Left colon (tissue), 2 donors: ENCODE results near the gene PLK2. TPM values are rescaled to one million over a fixed set of nuclear protein-coding genes. Genes with fewer than 3 reads are reported as not detected.

ENCODE experiments used
- ATAC-seq: fragments of 200-7000 bp; cut with Tn5 transposase; one replicate; pipeline ENCODE4 v1.9.1; 2020; ENCODE audit warnings: mild to moderate bottlenecking, moderate library complexity
- DNase-seq, 2 donors: peaks; one replicate each; pipeline ENCODE4 v3.0.0-alpha.2; 2020
- intact Hi-C, 2 donors: fragments of 100-400 bp; cut with DNase I in 1 of 2; cut with micrococcal nuclease in 1 of 2; formaldehyde crosslinking; loops; one replicate each; pipeline versions ENCODE4 v1.11.2 to v1.14.0; 2022; cut with DNase I, micrococcal nuclease
- long read RNA-seq: library from polyadenylated mRNA; unstranded; transcript quantifications from one replicate; pipeline ENCODE4 v2.0.0, GENCODE V29; 2021
- total RNA-seq, 2 donors: library from RNA; stranded (reverse); fragmentation: NEBNext Ultra II Directional; extraction: Animal tissue kit (Norgen Biotek cat#: 25700); gene quantifications; one replicate each; pipeline ENCODE4 v1.2.1, GENCODE V29; 2021
- donor health status: DM: no; HTN: no; CAD: no.
- donor health status: DM: yes; HTN: yes; CAD: no.

PLK2 gene
- 10 to 100 TPM; 13.7 to 25.8 TPM for total RNA-seq
- long read RNA-seq, transcript PLK2-201 (14 exons, 2,960 nt) = major isoform, 37 of 39 reads
- long read RNA-seq, partial matches to known transcripts = 0 of 39 reads
- long read RNA-seq, other reads (novel, unspliced or antisense) = 2 of 39 reads

GRCh38 chr5:58460002-58460731 is at the start of gene PLK2:
Gene PLK2 (minus strand): TSS chr5:58460086. CDS start chr5:58459959, 127 bp downstream.
- peak; percentile 81 for ATAC-seq
- DNase-seq = peak; percentile 90 to 97
- intact Hi-C loops = loop anchor here (2.0 to 10.0 kb wide), 3 partner anchors 573 to 685 kb away; no protein-coding TSS in a partner anchor

- intact Hi-C loops = no loop called here
- DNase-seq (no peak), ATAC-seq (no peak)
Measured at GRCh38 chr5:58507715-58508114, 47.8 kb upstream of the PLK2 start.

GRCh38 chr5:58505971-58506640 is 46.2 kb upstream of the PLK2 start:
- no peak for DNase-seq
- ATAC-seq = no peak
- intact Hi-C loops = no loop called here

- intact Hi-C loops = no loop called here
- DNase-seq = no peak
- no peak for ATAC-seq
Measured at GRCh38 chr5:58505502-58505901, 45.6 kb upstream of the PLK2 start.

GRCh38 chr5:58504766-58505165 is 44.9 kb upstream of the PLK2 start:
- no peak for ATAC-seq
- no peak for DNase-seq
- intact Hi-C loops = no loop called here

- intact Hi-C loops = no loop called here
- ATAC-seq (no peak), DNase-seq (no peak)
Measured at GRCh38 chr5:58503390-58504046, 43.6 kb upstream of the PLK2 start.

- DNase-seq (no peak), ATAC-seq (no peak)
- intact Hi-C loops = no loop called here
Measured at GRCh38 chr5:58501778-58502417, 42.0 kb upstream of the PLK2 start.

- intact Hi-C loops = loop anchor here in 1 of 2 donors (5.0 kb wide), 1 partner anchor 352 kb away; no protein-coding TSS in a partner anchor
- DNase-seq = no peak
- no peak for ATAC-seq
Measured at GRCh38 chr5:58499941-58500340, 40.1 kb upstream of the PLK2 start.

- intact Hi-C loops = loop anchor here in 1 of 2 donors (5.0 kb wide), 1 partner anchor 353 kb away; no protein-coding TSS in a partner anchor
- ATAC-seq = no peak
- no peak for DNase-seq
Measured at GRCh38 chr5:58499231-58499630, 39.3 kb upstream of the PLK2 start.

- intact Hi-C loops = loop anchor here in 1 of 2 donors (5.0 kb wide), 1 partner anchor 354 kb away; no protein-coding TSS in a partner anchor
- DNase-seq (peak in 1 of 2 donors; percentile 35), ATAC-seq (peak; percentile 42)
Measured at GRCh38 chr5:58498340-58498942, 38.6 kb upstream of the PLK2 start.

- no peak for ATAC-seq
- intact Hi-C loops = loop anchor here in 1 of 2 donors (5.0 kb wide), 1 partner anchor 354 kb away; no protein-coding TSS in a partner anchor
Measured at GRCh38 chr5:58497921-58498320, 38.0 kb upstream of the PLK2 start.

GRCh38 chr5:58497386-58497785 is 37.5 kb upstream of the PLK2 start:
- ATAC-seq (no peak), DNase-seq (no peak)
- intact Hi-C loops = loop anchor here in 1 of 2 donors (5.0 kb wide), 1 partner anchor 355 kb away; no protein-coding TSS in a partner anchor

More at GRCh38 chr5:58497921-58498320, 38.0 kb upstream of the PLK2 start:
- DNase-seq = no peak

GRCh38 chr5:58496488-58496887 is 36.6 kb upstream of the PLK2 start:
- ATAC-seq (no peak), DNase-seq (no peak)
- intact Hi-C loops = loop anchor here in 1 of 2 donors (5.0 kb wide), 1 partner anchor 356 kb away; no protein-coding TSS in a partner anchor

- intact Hi-C loops = no loop called here
- ATAC-seq = no peak
- DNase-seq = no peak
Measured at GRCh38 chr5:58493141-58493540, 33.3 kb upstream of the PLK2 start.

GRCh38 chr5:58491216-58491892 is 31.5 kb upstream of the PLK2 start, which contains the start of gene GAPT:
Gene GAPT (plus strand): TSS chr5:58491435. CDS start chr5:58494537, 3,102 bp downstream.
- intact Hi-C loops = no loop called here
- DNase-seq (no peak), ATAC-seq (no peak)

GRCh38 chr5:58490402-58491050 is 30.6 kb upstream of the PLK2 start:
- ATAC-seq = no peak
- intact Hi-C loops = no loop called here
- no peak for DNase-seq

GRCh38 chr5:58486290-58486689 is 26.4 kb upstream of the PLK2 start:
- intact Hi-C loops = no loop called here
- no peak for DNase-seq
- ATAC-seq = no peak
